ENCODE results near the gene GRM1.

GRM1 gene

GRCh38 chr6:146273490-146273889, 244.6 kb downstream of the GRM1 start:
- no peaks in the 10 kb centered on the region for H3K36me3 ChIP-seq
- H3K27me3 ChIP-seq (ENCODE audit: insufficient read depth, low read depth, severe bottlenecking) = no peaks in the 10 kb centered on the region
- H3K27ac ChIP-seq = no peak overlapping the region
- no peak overlapping the region for H3K4me3 ChIP-seq (ENCODE audit: low read depth, low read length)
- no peaks in the 10 kb centered on the region for H3K9me3 ChIP-seq (ENCODE audit: severe bottlenecking)
- no peak for TF ChIP-seq CTCF (IDR thresholded peaks at IDR 0.05; ENCODE audit: low read depth, low read length)
- no peak for DNase-seq

- no peaks in the 10 kb centered on the region for H3K9me3 ChIP-seq (ENCODE audit: severe bottlenecking)
- no peak for TF ChIP-seq CTCF (IDR thresholded peaks at IDR 0.05; ENCODE audit: low read depth, low read length)
- H3K27me3 ChIP-seq (ENCODE audit: insufficient read depth, low read depth, severe bottlenecking) = no peaks in the 10 kb centered on the region
- no peaks in the 10 kb centered on the region for H3K36me3 ChIP-seq
- no peak overlapping the region for H3K27ac ChIP-seq
- DNase-seq = no peak
- H3K4me3 ChIP-seq (ENCODE audit: low read depth, low read length) = no peak overlapping the region
Measured at GRCh38 chr6:146277142-146277541, 248.3 kb downstream of the GRM1 start.

- no peak overlapping the region for H3K27ac ChIP-seq
- no peak for DNase-seq
- H3K36me3 ChIP-seq = no peaks in the 10 kb centered on the region
- no peaks in the 10 kb centered on the region for H3K9me3 ChIP-seq (ENCODE audit: severe bottlenecking)
- no peak for TF ChIP-seq CTCF (IDR thresholded peaks at IDR 0.05; ENCODE audit: low read depth, low read length)
- H3K4me3 ChIP-seq (ENCODE audit: low read depth, low read length) = no peak overlapping the region
- no peaks in the 10 kb centered on the region for H3K27me3 ChIP-seq (ENCODE audit: insufficient read depth, low read depth, severe bottlenecking)
Measured at GRCh38 chr6:146281651-146282362, 252.9 kb downstream of the GRM1 start.

GRCh38 chr6:146282837-146283236, 254.0 kb downstream of the GRM1 start:
- Histone ChIP-seq H3K27me3 (ENCODE audit: insufficient read depth, low read depth, severe bottlenecking) (no peaks in the 10 kb centered on the region), H3K4me3 (ENCODE audit: low read depth, low read length) (no peak overlapping the region), H3K27ac (no peak overlapping the region), H3K9me3 (ENCODE audit: severe bottlenecking) (no peaks in the 10 kb centered on the region), H3K36me3 (no peaks in the 10 kb centered on the region)
- DNase-seq = no peak
- TF ChIP-seq CTCF (IDR thresholded peaks at IDR 0.05; ENCODE audit: low read depth, low read length) = no peak

DNA sequence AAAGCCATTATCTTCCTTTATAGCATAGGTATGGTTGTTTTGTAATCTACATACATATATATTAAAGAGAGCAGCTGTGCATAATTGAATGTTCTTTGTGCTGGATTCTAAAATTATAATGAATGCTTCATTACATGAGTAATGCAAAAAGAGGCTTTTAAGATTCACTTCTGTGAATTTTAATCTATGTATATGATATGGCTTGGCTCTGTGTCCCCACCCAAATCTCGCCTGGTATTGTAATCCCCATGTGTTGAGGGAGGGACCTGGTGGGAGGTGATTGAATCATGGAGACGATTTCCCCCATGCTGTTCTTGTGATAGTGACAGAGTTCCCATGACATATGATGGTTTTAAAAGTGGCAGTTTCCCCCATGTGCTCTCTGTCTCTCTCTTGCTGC, 255.4 kb downstream of the GRM1 start:
- no peak for TF ChIP-seq CTCF (IDR thresholded peaks at IDR 0.05; ENCODE audit: low read depth, low read length)
- H3K27ac ChIP-seq = no peak overlapping the region
- H3K36me3 ChIP-seq = no peaks in the 10 kb centered on the region
- no peaks in the 10 kb centered on the region for H3K9me3 ChIP-seq (ENCODE audit: severe bottlenecking)
- H3K4me3 ChIP-seq (ENCODE audit: low read depth, low read length) = no peak overlapping the region
- H3K27me3 ChIP-seq (ENCODE audit: insufficient read depth, low read depth, severe bottlenecking) = no peaks in the 10 kb centered on the region
- no peak for DNase-seq

- TF ChIP-seq CTCF (IDR thresholded peaks at IDR 0.05; ENCODE audit: low read depth, low read length) = no peak
- Histone ChIP-seq H3K27ac (no peak overlapping the region), H3K27me3 (ENCODE audit: insufficient read depth, low read depth, severe bottlenecking) (no peaks in the 10 kb centered on the region), H3K36me3 (no peaks in the 10 kb centered on the region), H3K4me3 (ENCODE audit: low read depth, low read length) (no peak overlapping the region), H3K9me3 (ENCODE audit: severe bottlenecking) (no peaks in the 10 kb centered on the region)
- DNase-seq = no peak
Measured at GRCh38 chr6:146286961-146287360, 258.1 kb downstream of the GRM1 start.
